Adrenal gland (tissue), 12 donors: ENCODE data around the gene TERB1. TPM values are rescaled to one million over a fixed set of nuclear protein-coding genes. Genes with fewer than 3 reads are reported as not detected.

ENCODE experiments used
- DNase-seq, 7 donors: peaks; one replicate each; pipeline ENCODE4 v3.0.0-alpha.2; 2019 to 2020
- H3K27ac ChIP-seq, 5 donors: fragments of 200-600 bp; sonication (generic) in 4 of 5; 1 replicate in 3 of 5; 2 replicates in 2 of 5; pipeline versions ENCODE4 v1.5.1 to v1.8.0; 2016 to 2020; ENCODE audit warnings: mild to moderate bottlenecking in 1 of 5
- H3K27me3 ChIP-seq: fragments of 200-600 bp; 2 replicates; pipeline ENCODE4 v1.8.0; 2021
- H3K36me3 ChIP-seq, 2 donors: fragments of 200-600 bp; replicated peaks in 1 of 2; 1 replicate in 1 of 2; 2 replicates in 1 of 2; pipeline versions ENCODE4 v1.5.1 to v1.8.0; 2018 to 2022
- H3K4me1 ChIP-seq, 2 donors: fragments of 200-600 bp; replicated peaks in 1 of 2; 1 replicate in 1 of 2; 2 replicates in 1 of 2; pipeline versions ENCODE4 v1.5.1 to v1.8.0; 2018 to 2021
- H3K4me3 ChIP-seq, 4 donors: fragments of 200-600 bp; sonication (generic) in 3 of 4; one replicate each; pipeline ENCODE4 v1.5.1; 2016 to 2018
- H3K9me3 ChIP-seq, 3 donors: fragments of 200-600 bp; sonication (generic) in 1 of 3; replicated peaks in 1 of 3; 1 replicate in 2 of 3; 2 replicates in 1 of 3; pipeline versions ENCODE4 v1.5.1 to v1.8.0; 2016 to 2021
- CTCF ChIP-seq, 6 experiments: fragments of 450-650 bp in 4 of 6; fragments of 200-600 bp in 2 of 6; sonication (generic) in 1 of 6; IDR thresholded peaks; 1 replicate in 5 of 6; 2 replicates in 1 of 6; pipeline versions ENCODE4 v1.5.1 to v1.8.0; 2016 to 2021; ENCODE audit warnings: antibody characterized with exemption in 6 of 6, mild to moderate bottlenecking in 2 of 6, moderate library complexity in 1 of 6
- POLR2A ChIP-seq, 2 donors: fragments of 450-650 bp; IDR thresholded peaks; one replicate each; pipeline ENCODE4 v1.6.1; 2017; ENCODE audit warnings: antibody characterized with exemption in 2 of 2, mild to moderate bottlenecking in 2 of 2, moderate library complexity in 1 of 2
- WGBS, 4 donors: extraction: QIAGEN DNeasy Blood & Tissue Kit in 2 of 4; methylation state at CpG; one replicate each; pipeline versions ENCODE4 v1.1.5 to v1.1.7; 2013 to 2017; 5-methylcytosine and 5-hydroxymethylcytosine counted together
- intact Hi-C, 2 donors: fragments of 100-400 bp; cut with DNase I; formaldehyde crosslinking; loops; one replicate each; pipeline versions ENCODE4 v1.14.1 to v1.15.0; 2022 to 2023
- polyA plus RNA-seq, 3 donors: library from polyadenylated mRNA; stranded (reverse); fragments of 200-250 nt in 2 of 3; fragments of 350-450 nt in 1 of 3; fragmentation: Illumina TruSeq in 1 of 3; extraction: RNeasy Lipid Tissue Mini Kit (QIAGEN cat#74804) in 1 of 3; gene quantifications; one replicate each; pipeline ENCODE4 v1.2.3, GENCODE V29; 2013 to 2014
- total RNA-seq, 9 donors: library from RNA; depleted of rRNA in 4 of 9; stranded (reverse); fragments of >200 nt in 4 of 9; fragments of 120-200 nt in 1 of 9; fragmentation: NEBNext Ultra II Directional in 1 of 9; extraction: Animal tissue kit (Norgen Biotek cat#: 25700) in 1 of 9; gene quantifications; one replicate each; pipeline versions ENCODE4 v1.1.0 to v1.2.4, GENCODE V29; 2013 to 2023
- donor health status: healthy with polysubstance abuse.
- donor health status: Bipolar disorder and iron deficiency.
- donor health status: DM: yes; HTN: yes; CAD: no.
- donor health status: DM: no; HTN: no; CAD: no.
- donor health status: DM: no; HTN: no; CAD: no.
- donor health status: DM: yes; HTN: yes; CAD: no.

Gene TERB1
- total and polyA plus RNA-seq, 12 donors = 0.06 TPM; not detected in 11

DNA sequence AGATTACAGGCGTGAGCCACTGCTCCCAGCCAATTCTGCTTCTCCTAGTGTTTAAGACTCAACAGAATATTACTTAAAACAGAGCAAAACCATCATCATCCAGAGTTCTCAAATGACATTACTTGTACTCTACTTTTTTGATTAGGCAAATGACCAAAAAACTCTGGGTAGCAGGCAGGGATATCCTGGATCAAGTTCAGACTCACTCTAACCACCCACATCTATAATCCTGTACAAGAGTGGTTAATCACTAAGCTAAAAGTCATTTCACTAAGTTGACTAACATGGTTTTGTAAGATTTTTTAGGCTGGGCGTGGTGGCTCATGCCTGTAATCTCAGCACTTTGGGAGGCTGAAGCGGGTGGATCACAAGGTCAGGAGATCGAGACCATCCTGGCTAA lies 22.6 kb upstream of the TERB1 start:
- no peak overlapping the region for H3K4me3 ChIP-seq
- peaks cover under 1 to 13% of the 10 kb centered on the region in 2 donors for H3K4me1 ChIP-seq
- WGBS, 4 donors = 80 to 91% (median 87%) methylated on average over 4 of the region's 4 CpGs
- no peaks in the 10 kb centered on the region for H3K9me3 ChIP-seq
- no peak for DNase-seq
- intact Hi-C loops = no loop called here
- no peaks in the 10 kb centered on the region for H3K27me3 ChIP-seq
- peaks cover 0 to 57% of the 10 kb centered on the region in 2 donors for H3K36me3 ChIP-seq
- TF ChIP-seq POLR2A (IDR thresholded peaks at IDR 0.05) (no peak), CTCF (IDR thresholded peaks at IDR 0.05) (no peak)
- no peak overlapping the region for H3K27ac ChIP-seq

- H3K27me3 ChIP-seq = no peaks in the 10 kb centered on the region
- WGBS, 4 donors = 94 to 97% (median 96%) methylated on average over 2 of the region's 2 CpGs
- TF ChIP-seq POLR2A (IDR thresholded peaks at IDR 0.05) (no peak), CTCF (IDR thresholded peaks at IDR 0.05) (no peak)
- no peaks in the 10 kb centered on the region for H3K9me3 ChIP-seq
- H3K4me3 ChIP-seq = no peak overlapping the region
- intact Hi-C loops = no loop called here
- no peaks in the 10 kb centered on the region for H3K4me1 ChIP-seq
- no peak overlapping the region for H3K27ac ChIP-seq
- H3K36me3 ChIP-seq = peaks cover 0 to 70% of the 10 kb centered on the region in 2 donors
- DNase-seq = no peak
Measured at GRCh38 chr16:66814734-66815133, 13.3 kb upstream of the TERB1 start.

DNA sequence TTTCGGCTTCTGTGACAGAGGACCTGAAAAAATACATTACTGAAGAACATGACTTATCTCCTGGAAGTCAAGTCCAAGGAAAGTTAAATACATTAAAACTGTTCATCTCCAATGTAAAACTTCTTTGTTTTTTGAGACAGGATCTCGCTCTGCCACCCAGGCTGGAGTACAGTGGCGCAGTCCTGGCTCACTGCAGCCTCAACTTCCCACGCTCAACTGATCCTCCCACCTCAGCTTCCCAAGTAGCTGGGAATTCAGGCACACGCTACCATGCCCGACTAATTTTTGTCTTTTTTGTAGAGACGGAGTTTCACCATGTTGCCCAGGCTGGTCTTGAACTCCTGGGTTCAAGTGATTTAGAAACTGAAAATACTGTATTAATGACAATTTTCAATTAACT lies 9.7 kb upstream of the TERB1 start:
- TF ChIP-seq POLR2A (IDR thresholded peaks at IDR 0.05) = no peak
- no peak for TF ChIP-seq CTCF (IDR thresholded peaks at IDR 0.05)
- DNase-seq = no peak
- Histone ChIP-seq H3K9me3 (no peaks in the 10 kb centered on the region), H3K27me3 (no peaks in the 10 kb centered on the region), H3K4me3 (no peak overlapping the region), H3K36me3 (peaks cover 0 to 67% of the 10 kb centered on the region in 2 donors), H3K4me1 (no peaks in the 10 kb centered on the region), H3K27ac (no peak overlapping the region)
- intact Hi-C loops = no loop called here
- 92 to 99% (median 96%) methylated on average over 7 of the region's 7 CpGs for WGBS, 4 donors

GRCh38 chr16:66810391-66810790 lies 9.0 kb upstream of the TERB1 start:
- no peaks in the 10 kb centered on the region for H3K9me3 ChIP-seq
- no peaks in the 10 kb centered on the region for H3K4me1 ChIP-seq
- no peak for DNase-seq
- H3K27ac ChIP-seq = no peak overlapping the region
- WGBS, 4 donors = 86 to 96% (median 91%) methylated on average over 4 of the region's 4 CpGs
- peaks cover 0 to 67% of the 10 kb centered on the region in 2 donors for H3K36me3 ChIP-seq
- TF ChIP-seq CTCF (IDR thresholded peaks at IDR 0.05) (no peak), POLR2A (IDR thresholded peaks at IDR 0.05) (no peak)
- intact Hi-C loops = no loop called here
- no peak overlapping the region for H3K4me3 ChIP-seq
- H3K27me3 ChIP-seq = no peaks in the 10 kb centered on the region
